HG03571 (cell line): ENCODE measurements around the gene RMND1.

Source experiments
- ATAC-seq: cut with Tn5 transposase; IDR thresholded peaks from one replicate; pipeline ENCODE4 v1.9.1; 2021; ENCODE audit not compliant: unreplicated experiment

Gene RMND1

GRCh38 chr6:151425561-151425960 lies 26.4 kb downstream of the RMND1 start:
- no peak for ATAC-seq

GRCh38 chr6:151422981-151423380 lies 28.9 kb downstream of the RMND1 start:
- ATAC-seq = no peak

GRCh38 chr6:151417477-151417876 lies 34.4 kb downstream of the RMND1 start:
- no peak for ATAC-seq

GRCh38 chr6:151414641-151415260 lies 37.2 kb downstream of the RMND1 start:
- ATAC-seq = no peak

- no peak for ATAC-seq
Measured at GRCh38 chr6:151413372-151414145, 38.4 kb downstream of the RMND1 start.

- no peak for ATAC-seq
Measured at GRCh38 chr6:151412909-151413308, 39.0 kb downstream of the RMND1 start.

- ATAC-seq = no peak
Measured at GRCh38 chr6:151409679-151410078, 42.2 kb downstream of the RMND1 start.

GRCh38 chr6:151409260-151409659 lies 42.7 kb downstream of the RMND1 start:
- peak; percentile 82 for ATAC-seq

GRCh38 chr6:151408858-151409257 lies 43.1 kb downstream of the RMND1 start:
- ATAC-seq = no peak

- ATAC-seq = no peak
Measured at GRCh38 chr6:151403919-151404308, 48.0 kb downstream of the RMND1 start.

GRCh38 chr6:151402228-151402627 lies 49.7 kb downstream of the RMND1 start:
- ATAC-seq = no peak

- no peak for ATAC-seq
Measured at GRCh38 chr6:151400473-151400872, 51.5 kb downstream of the RMND1 start.

GRCh38 chr6:151399679-151400078 lies 52.2 kb downstream of the RMND1 start:
- ATAC-seq = no peak

GRCh38 chr6:151393410-151393809 lies 58.5 kb downstream of the RMND1 start:
- no peak for ATAC-seq

- ATAC-seq = no peak
Measured at GRCh38 chr6:151392427-151392826, 59.5 kb downstream of the RMND1 start.

GRCh38 chr6:151391471-151392413 lies 60.2 kb downstream of the RMND1 start, which contains the start of gene ZBTB2:
TSS of gene ZBTB2 (minus strand) at chr6:151391559. CDS start at chr6:151373637, 17,922 bp downstream.
- ATAC-seq = peak; percentile 3

- ATAC-seq = peak; percentile 3
Measured at GRCh38 chr6:151390851-151391470, 61.0 kb downstream of the RMND1 start.

- peak; percentile 84 for ATAC-seq
Measured at GRCh38 chr6:151390276-151390850, 61.6 kb downstream of the RMND1 start.

- peak; percentile 55 for ATAC-seq
Measured at GRCh38 chr6:151389618-151390275, 62.2 kb downstream of the RMND1 start.

GRCh38 chr6:151388997-151389617 lies 62.8 kb downstream of the RMND1 start:
- no peak for ATAC-seq
